Fibroblast of skin of right biceps (primary cell): ENCODE data around the gene ANP32B.
A peak's percentile ranks its signal among the peaks of the same experiment; 100 is the strongest.

Source experiments
- DNase-seq: peaks from one replicate; pipeline ENCODE4 v3.0.0-alpha.2; 2013

Gene ANP32B

DNA sequence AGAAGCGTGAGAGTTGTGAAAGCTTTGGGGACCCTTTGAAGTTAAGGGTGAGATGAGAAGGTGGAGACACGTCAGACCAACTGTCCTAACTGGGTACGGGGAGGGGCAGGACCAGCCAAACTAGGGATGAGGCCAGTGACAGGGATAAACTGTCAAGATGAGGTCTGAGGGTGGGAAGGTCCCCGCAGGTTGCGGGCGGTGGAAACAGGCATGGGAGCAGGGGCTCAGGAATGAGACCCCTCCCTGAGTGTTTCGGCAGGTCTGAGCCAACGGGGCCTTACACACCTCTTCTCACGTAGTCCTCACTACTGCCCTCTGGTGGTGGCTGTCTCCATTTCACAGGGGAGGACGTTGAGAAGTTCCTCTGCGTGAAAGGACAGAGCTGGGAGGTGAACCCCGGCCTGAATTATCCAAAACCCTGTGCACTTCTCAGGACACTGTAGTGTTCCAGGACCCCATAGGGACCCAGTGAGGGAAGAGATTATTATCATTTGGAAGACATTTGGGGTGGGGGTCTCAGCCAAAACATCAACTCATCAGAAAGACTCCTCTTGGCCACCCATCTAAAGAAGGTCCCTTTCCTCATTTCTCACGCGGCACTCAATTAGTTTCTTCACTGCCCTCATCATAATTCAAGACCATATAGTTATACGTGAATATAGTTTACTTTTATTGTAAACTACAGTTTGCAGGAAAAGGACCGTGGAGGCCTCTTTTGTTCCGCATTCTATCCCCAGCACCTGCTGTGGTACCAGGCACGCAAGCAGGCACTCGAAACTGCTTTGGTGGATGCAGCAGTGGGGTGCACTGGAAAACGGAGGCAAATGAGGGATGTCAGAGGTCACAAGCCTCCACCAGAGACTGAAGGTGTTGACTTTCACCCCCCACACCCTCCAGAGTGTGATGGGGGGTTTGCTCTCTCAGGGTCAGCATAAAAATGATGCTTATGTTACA, 51.7 kb downstream of the ANP32B start:
- DNase-seq = peak; percentile 67

DNA sequence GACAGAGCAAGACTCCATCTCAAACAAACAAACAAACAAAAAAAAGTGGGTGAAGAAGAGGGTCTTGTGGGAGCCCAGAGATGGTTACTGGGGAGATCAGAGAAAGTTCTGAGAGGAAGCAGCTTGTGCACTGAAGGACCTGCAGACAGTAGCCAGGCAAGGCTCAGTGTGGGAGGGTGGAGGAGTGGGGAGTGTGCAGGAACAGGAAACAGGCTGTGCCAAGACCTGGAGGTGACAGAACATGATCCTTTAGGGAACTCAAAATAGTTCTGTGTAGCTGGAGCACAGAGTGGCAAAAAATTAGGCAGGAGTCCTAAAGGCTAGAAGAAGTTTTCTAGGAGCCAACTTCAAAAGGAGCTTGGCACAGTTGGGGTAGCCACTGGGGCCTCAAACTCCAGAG, 54.2 kb downstream of the ANP32B start:
- DNase-seq = peak; percentile 6

GRCh38 chr9:98038958-98039357, 55.8 kb downstream of the ANP32B start:
- no peak for DNase-seq

DNA sequence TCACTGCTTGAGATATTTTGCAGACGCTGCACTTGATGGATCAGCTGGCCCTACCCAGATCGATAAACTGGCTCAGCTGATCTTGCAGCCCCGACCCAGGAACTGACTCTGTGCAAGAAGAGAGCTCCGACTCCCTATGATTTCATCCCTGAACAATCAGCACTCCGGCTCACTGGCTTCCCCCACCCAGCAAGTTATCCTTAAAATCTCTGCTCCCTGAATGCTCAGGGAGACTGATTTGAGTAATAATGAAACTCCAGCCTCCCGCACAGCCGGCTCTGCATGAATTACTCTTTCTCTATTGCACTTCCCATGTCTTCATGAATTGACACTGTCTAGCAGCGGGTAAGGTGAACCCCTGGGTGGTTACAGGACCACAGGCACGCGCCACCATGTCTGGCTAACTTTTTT, 56.5 kb downstream of the ANP32B start:
- no peak for DNase-seq

DNA sequence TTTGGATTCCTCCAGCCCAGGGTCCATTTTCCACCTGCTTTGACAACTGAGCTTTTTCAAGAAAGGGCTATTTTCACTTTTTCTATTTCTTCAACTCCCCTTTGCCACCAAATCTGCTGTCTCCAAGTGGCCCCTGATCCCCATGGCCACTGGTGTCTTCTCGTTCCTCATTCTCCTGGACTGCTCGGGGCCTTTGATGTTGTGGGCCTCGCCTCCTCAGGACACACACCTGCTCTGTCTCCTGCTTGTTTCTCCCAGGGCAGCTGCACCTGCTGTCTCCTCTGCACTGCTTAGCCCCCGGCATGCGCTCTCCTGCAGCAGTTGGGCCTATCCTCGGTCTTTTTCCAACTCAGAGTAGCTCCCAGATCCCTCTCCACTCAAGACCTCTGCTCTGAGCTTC, 57.1 kb downstream of the ANP32B start:
- no peak for DNase-seq

DNA sequence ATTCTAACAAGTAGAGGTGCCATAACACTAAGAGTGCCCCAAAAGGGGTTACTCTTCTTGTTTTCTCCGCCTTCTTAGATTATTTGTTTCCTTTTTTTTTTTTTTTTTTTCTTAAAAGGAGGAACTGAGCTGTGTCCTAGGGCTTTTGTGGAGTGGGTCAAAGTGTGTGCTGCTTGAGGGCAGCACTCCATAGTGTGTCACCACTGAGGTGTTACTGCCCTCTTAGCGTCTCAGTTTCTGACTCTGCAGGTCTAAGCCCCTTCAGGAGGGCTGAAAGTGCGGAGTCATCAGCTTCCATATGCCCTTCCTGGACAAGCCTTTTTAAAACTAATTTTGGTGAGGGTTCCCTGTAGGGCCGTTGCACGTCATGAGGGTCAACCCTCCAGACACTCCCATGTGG, 60.8 kb downstream of the ANP32B start:
- no peak for DNase-seq

DNA sequence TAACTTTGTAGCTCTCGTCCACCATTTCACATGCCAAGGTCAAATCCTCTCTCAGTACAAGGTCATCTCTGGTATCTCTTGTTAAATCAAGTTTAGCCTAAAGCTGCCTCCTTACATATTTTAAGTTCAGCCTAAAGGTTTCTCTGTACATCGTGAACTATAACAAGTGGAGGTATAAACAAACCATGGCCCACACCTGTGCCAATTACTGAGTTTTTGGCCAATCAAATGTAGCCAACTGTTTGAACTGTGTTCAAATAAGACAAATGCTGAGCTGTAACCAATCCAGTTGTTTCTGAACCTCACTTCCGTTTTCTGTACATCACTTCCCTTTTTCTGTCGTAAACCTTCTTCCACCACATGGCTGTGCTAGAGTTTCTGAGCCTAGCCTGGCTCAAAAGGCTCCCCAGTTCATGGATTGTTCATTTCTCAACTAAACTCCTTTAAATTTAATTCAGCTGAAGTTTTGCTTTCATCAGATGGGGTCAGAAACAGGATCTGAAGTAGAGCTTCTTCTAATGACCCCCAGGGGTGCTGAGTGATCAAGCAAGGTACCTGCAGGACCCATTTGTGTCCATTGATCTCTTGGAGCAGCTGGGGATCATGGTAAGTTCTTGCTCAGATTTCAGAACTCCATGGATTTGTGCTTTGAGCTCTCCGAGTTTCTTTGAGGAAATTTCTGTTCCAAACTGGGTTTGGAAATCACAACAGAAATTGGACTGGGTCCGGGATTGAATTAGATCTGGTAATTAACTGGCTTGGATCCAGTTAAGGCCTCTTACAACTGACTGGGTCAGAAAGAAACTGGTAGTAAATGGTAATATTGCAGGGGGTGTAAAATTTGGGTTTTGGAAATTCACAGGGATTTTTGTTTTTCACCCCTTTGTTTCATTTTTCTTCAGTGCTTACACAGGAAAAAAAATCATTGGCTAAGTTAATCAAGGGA, 62.4 kb downstream of the ANP32B start:
- DNase-seq = no peak

GRCh38 chr9:98046180-98046543, 63.0 kb downstream of the ANP32B start:
- DNase-seq = no peak

- DNase-seq = no peak
Measured at GRCh38 chr9:98047002-98047401, 63.9 kb downstream of the ANP32B start.

GRCh38 chr9:98049288-98050072, 66.3 kb downstream of the ANP32B start:
- no peak for DNase-seq

DNA sequence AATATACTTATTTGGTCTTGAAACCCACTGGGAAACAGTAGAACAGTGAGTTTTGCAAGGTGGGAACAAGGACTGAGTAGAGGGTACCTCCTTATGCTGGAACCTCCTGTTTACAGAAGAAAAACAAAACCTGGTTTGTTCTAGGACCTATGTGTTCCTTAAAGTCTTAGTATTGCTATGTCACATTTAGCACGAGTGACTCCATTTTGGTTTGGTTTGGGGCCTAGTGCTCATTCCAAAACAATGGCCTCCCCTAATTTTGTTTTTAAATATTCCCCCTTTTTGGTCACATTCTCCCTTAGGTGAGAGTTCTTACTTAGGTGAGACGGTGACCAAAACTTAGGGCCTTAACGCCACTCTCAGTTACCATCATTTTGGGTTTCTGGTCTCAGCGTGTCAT, 67.2 kb downstream of the ANP32B start:
- DNase-seq = no peak

- DNase-seq = no peak
Measured at GRCh38 chr9:98054376-98054951, 71.3 kb downstream of the ANP32B start.

GRCh38 chr9:98056269-98057137, 73.4 kb downstream of the ANP32B start, which contains the start of gene NANS:
TSS of gene NANS (plus strand) at chr9:98056732. CDS start at chr9:98056809, 77 bp downstream.
- DNase-seq = peak; percentile 94

- peak; percentile 40 for DNase-seq
Measured at GRCh38 chr9:98057138-98057799, 74.1 kb downstream of the ANP32B start.

DNA sequence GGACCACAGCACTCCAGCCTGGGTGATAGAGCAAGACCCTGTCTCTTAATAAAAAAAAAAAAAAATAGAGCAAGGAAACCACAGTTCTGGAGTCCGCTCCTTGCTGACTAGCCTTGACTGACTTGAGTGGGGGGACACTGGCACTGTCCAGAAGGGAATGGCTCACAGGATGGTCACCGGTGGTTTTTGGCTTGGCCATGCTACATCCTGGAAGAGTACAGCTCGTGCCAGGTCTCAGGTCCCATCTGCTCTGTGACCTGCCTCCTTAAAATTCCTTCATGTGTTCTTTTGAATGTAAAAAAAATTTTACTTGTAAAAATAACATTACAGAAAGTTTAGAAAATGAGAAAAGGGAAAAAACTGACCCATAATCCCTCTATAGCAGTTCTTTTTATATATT, 79.0 kb downstream of the ANP32B start:
- no peak for DNase-seq

DNA sequence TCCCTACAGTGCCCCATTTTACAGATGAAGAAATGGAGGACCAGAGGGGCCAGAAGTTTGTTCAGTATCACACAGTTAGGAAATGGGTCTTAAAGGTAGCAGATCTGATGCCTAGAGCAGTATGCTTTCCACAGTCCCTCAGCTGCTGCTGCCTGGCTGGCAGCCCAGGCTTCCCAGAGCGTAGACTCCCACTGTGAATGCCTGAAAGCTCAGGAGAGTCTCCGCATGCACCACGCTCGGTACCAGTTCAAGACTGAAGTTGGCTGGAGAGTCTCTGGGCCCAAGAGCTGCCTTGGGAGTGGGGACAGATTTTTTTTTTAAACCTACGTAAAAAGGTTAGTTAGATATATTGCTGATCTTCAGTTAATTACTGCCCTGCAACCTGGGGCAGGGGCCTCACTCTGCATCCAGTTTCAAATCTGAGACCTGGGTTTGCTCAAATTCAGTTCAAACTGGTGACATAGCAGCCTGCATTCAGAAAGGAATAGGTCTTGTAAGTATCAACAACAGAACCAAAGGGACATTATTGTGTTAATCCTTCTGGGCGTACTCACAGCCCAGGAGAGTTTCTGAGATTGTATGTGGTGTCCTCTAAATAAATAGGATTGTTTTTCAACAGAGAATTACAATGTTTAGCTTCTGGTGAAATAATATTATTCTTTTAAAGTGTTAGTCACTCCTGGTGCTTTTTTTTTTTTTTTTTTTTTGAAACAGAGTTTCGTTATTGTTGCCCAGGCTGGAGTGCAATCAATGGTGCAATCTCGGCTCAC, 81.7 kb downstream of the ANP32B start:
- no peak for DNase-seq
